GM12872 (cell line): ENCODE data around the gene GPD1L.

Source experiments
- CTCF ChIP-seq: IDR thresholded peaks from 3 replicates; pipeline ENCODE4 v1.5.1; 2011; ENCODE audit warnings: low read depth, mild to moderate bottlenecking, low read length, moderate library complexity; ENCODE audit not compliant: insufficient read depth

GPD1L gene

GRCh38 chr3:32106132-32106928 is at the start of gene GPD1L:
GPD1L (plus strand) TSS chr3:32106620; CDS start chr3:32106712, 92 bp downstream.
- no peak for TF ChIP-seq CTCF

GRCh38 chr3:32062950-32063582 is 43.4 kb upstream of the GPD1L start:
- TF ChIP-seq CTCF = no peak

- TF ChIP-seq CTCF = no peak
Observed at GRCh38 chr3:32066686-32067085, 39.7 kb upstream of the GPD1L start.

- TF ChIP-seq CTCF = no peak
Observed at GRCh38 chr3:32076566-32076965, 29.9 kb upstream of the GPD1L start.

GRCh38 chr3:32077260-32078084 is 28.9 kb upstream of the GPD1L start:
- TF ChIP-seq CTCF = no peak

GRCh38 chr3:32078085-32078634 is 28.3 kb upstream of the GPD1L start:
- TF ChIP-seq CTCF = no peak

- TF ChIP-seq CTCF = no peak
Observed at GRCh38 chr3:32078864-32079263, 27.6 kb upstream of the GPD1L start.
